ENCODE results near the gene ISLR2. TPM values are rescaled to one million over a fixed set of nuclear protein-coding genes. Genes with fewer than 3 reads are reported as not detected.

ISLR2 gene
- total and polyA plus RNA-seq, 8 donors: 0.19 to 4.4 (median 0.30) TPM; not detected in 3

DNA sequence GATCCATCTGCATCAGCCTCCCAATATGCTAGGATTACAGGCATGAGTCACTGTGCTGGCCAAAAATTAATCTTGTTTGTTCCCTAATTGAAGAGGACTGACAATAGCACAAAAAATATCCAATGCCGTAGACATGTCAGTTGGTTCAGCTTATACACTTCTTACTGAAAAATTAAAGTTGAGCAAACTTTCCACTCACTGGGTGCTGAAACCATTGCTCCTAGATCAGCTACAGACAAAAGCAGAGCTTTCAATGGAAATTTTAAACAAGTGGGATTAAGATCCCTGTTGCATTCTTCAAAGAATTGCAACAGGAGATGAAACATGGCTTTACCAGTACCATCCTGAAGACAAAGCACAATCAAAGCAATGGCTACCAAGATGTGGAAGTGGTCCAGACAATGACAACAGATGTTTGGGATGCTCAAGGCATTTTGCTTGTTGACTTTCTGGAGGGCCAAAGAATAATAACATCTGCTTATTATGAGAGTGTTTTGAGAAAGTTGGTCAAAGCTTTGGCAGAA, 16.0 kb downstream of the ISLR2 start:
- TF ChIP-seq POLR2AphosphoS5 (IDR thresholded peaks at IDR 0.05): no peak
- TF ChIP-seq, protein P1, sequence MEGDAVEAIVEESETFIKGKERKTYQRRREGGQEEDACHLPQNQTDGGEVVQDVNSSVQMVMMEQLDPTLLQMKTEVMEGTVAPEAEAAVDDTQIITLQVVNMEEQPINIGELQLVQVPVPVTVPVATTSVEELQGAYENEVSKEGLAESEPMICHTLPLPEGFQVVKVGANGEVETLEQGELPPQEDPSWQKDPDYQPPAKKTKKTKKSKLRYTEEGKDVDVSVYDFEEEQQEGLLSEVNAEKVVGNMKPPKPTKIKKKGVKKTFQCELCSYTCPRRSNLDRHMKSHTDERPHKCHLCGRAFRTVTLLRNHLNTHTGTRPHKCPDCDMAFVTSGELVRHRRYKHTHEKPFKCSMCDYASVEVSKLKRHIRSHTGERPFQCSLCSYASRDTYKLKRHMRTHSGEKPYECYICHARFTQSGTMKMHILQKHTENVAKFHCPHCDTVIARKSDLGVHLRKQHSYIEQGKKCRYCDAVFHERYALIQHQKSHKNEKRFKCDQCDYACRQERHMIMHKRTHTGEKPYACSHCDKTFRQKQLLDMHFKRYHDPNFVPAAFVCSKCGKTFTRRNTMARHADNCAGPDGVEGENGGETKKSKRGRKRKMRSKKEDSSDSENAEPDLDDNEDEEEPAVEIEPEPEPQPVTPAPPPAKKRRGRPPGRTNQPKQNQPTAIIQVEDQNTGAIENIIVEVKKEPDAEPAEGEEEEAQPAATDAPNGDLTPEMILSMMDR (IDR thresholded peaks at IDR 0.05): no peak
- TF ChIP-seq POLR2A (IDR thresholded peaks at IDR 0.05): no peak
- TF ChIP-seq EP300 (IDR thresholded peaks at IDR 0.05): no peak
- intact Hi-C loops (cut with DNase I; ENCODE audit: low total_unique reads): no loop called here
- Histone ChIP-seq H3K4me3 (no peak overlapping the region), H3K9me3 (peaks cover 0 to 11% (median 10%) of the 10 kb centered on the region in 4 donors), H3K27me3 (peaks cover 0 to 54% (median 4%) of the 10 kb centered on the region in 3 donors), H3K4me1 (no peaks in the 10 kb centered on the region), H3K36me3 (no peaks in the 10 kb centered on the region), H3K27ac (no peak overlapping the region)
- DNase-seq: no peak
- 93 to 100% (median 96%) methylated on average over 1 of the region's 1 CpG for WGBS, 5 donors

DNA sequence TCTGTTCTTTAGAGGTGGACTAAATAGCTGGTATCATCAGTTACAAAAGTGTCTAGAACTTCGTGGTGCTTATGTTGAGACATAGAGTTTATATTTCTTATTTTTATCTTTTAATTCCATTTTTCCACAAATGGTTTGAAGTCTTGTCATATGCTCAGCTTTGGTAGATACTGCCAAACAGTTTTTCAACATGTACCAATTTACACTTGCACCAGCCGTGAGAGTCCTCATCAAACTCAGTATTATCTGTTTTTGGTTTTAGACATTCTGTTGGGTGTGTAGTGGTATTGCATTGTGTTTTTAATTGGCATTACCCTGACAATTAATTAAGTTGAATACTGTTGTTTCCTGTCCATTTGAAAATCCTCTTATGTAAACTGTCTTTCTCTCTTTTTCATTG, 16.7 kb downstream of the ISLR2 start:
- H3K4me3 ChIP-seq: no peak overlapping the region
- peaks cover 0 to 11% (median 10%) of the 10 kb centered on the region in 4 donors for H3K9me3 ChIP-seq
- peaks cover 0 to 54% (median 4%) of the 10 kb centered on the region in 3 donors for H3K27me3 ChIP-seq
- TF ChIP-seq POLR2A (IDR thresholded peaks at IDR 0.05) (no peak), EP300 (IDR thresholded peaks at IDR 0.05) (no peak), POLR2AphosphoS5 (IDR thresholded peaks at IDR 0.05) (no peak)
- TF ChIP-seq, protein P1 (IDR thresholded peaks at IDR 0.05): no peak
- intact Hi-C loops (cut with DNase I; ENCODE audit: low total_unique reads): no loop called here
- no peaks in the 10 kb centered on the region for H3K4me1 ChIP-seq
- no peak overlapping the region for H3K27ac ChIP-seq
- 53 to 62% (median 54%) methylated on average over 2 of the region's 2 CpGs for WGBS, 5 donors
- no peak for DNase-seq
- H3K36me3 ChIP-seq: no peaks in the 10 kb centered on the region

DNA sequence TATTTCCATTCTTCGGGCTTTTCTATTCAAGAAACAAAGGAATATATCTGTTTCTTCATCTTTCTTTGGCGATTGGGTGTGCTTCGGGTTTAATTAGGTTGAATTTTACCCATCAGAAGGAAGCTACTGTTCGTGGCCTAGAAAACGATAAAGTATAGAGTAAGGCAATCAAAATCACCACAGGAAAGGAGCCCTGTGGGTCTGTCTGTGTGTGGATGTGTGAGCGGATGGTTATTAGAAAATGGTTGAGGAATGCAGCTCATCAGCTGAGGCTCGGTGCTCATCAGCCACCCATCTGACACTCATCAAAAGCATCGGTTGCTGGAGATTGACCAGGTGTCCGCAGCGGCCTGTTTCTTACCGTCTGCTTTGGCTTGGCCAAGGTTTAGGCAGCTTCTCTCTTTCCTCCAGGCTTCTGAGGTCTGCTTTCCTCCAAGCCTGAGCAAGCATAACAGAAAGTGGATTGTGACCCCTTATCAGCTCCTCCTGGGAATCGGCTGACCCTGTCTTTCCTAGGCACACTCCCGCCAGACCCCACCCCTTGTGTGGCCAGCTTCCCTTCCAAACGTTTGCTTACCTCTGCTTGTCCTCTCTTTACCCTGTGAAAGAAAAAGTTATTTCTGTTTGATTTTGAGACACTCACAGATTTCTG, 25.5 kb downstream of the ISLR2 start:
- no peaks in the 10 kb centered on the region for H3K9me3 ChIP-seq
- DNase-seq: no peak
- TF ChIP-seq POLR2A (IDR thresholded peaks at IDR 0.05) (no peak), EP300 (IDR thresholded peaks at IDR 0.05) (no peak), POLR2AphosphoS5 (IDR thresholded peaks at IDR 0.05) (no peak)
- TF ChIP-seq, protein P1 (IDR thresholded peaks at IDR 0.05): no peak
- intact Hi-C loops (cut with DNase I; ENCODE audit: low total_unique reads): no loop called here
- WGBS, 5 donors: 64 to 69% (median 64%) methylated on average over 14 of the region's 14 CpGs
- no peaks in the 10 kb centered on the region for H3K36me3 ChIP-seq
- H3K4me1 ChIP-seq: peaks cover 0 to 22% (median 7%) of the 10 kb centered on the region in 4 donors
- H3K27me3 ChIP-seq: peaks cover 0 to 4% (median 0%) of the 10 kb centered on the region in 3 donors
- H3K4me3 ChIP-seq: no peak overlapping the region
- peak overlapping the region in 1 of 5 donors; percentile 40 for H3K27ac ChIP-seq

DNA sequence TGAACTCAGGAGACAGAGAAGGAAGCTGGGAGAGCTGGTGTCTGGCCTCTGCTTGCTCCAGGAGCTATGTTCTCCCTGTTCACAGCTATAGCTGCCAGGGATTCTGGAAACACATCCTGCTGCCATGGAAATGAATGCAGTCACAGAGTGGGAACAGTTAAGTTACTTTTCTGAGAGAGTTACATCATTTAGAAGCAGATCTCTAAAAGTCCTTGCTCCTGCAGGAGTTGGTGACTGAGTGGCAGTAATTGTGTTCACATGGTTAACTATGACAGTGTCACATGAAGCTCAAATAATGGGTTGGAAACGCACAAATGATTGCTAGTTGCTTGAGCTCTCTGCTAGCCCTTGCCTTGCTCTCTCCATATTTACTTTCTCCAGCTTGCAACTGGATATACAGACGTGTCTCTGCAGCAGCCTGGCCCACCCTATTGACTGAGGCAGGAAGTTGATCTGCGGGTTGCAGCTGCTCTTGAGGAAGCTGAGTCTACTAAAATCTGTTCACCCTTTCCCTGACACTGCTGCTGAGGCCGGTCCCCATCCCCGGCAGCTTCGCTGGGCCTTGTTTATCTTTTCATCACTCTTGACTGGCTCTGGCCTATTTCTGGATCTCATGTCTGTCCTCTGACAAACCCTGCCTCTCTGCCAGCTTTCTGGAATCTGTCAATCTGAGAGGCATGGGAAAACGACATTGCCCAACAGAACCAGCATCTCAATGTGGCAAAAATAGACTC, 26.5 kb downstream of the ISLR2 start:
- intact Hi-C loops (cut with DNase I; ENCODE audit: low total_unique reads): no loop called here
- Histone ChIP-seq H3K27ac (peak overlapping the region in 2 of 5 donors; percentile 3 to 40), H3K36me3 (no peaks in the 10 kb centered on the region), H3K4me1 (peaks cover 0 to 22% (median 7%) of the 10 kb centered on the region in 4 donors), H3K4me3 (no peak overlapping the region), H3K27me3 (peaks cover 0 to 10% (median 0%) of the 10 kb centered on the region in 3 donors), H3K9me3 (no peaks in the 10 kb centered on the region)
- peak in 1 of 2 donors; percentile 81 for DNase-seq
- 10 to 17% (median 12%) methylated on average over 7 of the region's 7 CpGs for WGBS, 5 donors
- TF ChIP-seq POLR2AphosphoS5 (IDR thresholded peaks at IDR 0.05) (peak in 1 of 3 donors; percentile 12), POLR2A (IDR thresholded peaks at IDR 0.05) (no peak), EP300 (IDR thresholded peaks at IDR 0.05) (no peak)
- TF ChIP-seq, protein P1 (IDR thresholded peaks at IDR 0.05): no peak

Data from stomach (tissue), 9 donors.